Measurements from ENCODE around the gene HEPACAM. TPM values are rescaled to one million over a fixed set of nuclear protein-coding genes. Genes with fewer than 3 reads are reported as not detected.

HEPACAM gene
- total RNA-seq, 1 donor from 2014 or later: 0.14 TPM

GRCh38 chr11:124898711-124899110 is 37.1 kb downstream of the HEPACAM start:
- ATAC-seq (peak; percentile 62), DNase-seq (no peak)
- peak overlapping the region; percentile 79 for H3K27ac ChIP-seq

GRCh38 chr11:124898263-124898680 is 37.6 kb downstream of the HEPACAM start:
- H3K27me3 ChIP-seq: no peaks in the 10 kb centered on the region
- ATAC-seq: peak; percentile 15
- H3K4me3 ChIP-seq: peak overlapping the region; percentile 50
- DNase-seq: no peak
- H3K27ac ChIP-seq: peak overlapping the region; percentile 79
- no peaks in the 10 kb centered on the region for H3K36me3 ChIP-seq
- no peak for TF ChIP-seq CTCF (IDR thresholded peaks at IDR 0.05)
- H3K9me3 ChIP-seq: no peaks in the 10 kb centered on the region
- peaks cover 23% of the 10 kb centered on the region for H3K4me1 ChIP-seq
- intact Hi-C loops (cut with DNase I): no loop called here

More at GRCh38 chr11:124898711-124899110, 37.1 kb downstream of the HEPACAM start:
- Histone ChIP-seq H3K4me1 (peaks cover 18% of the 10 kb centered on the region), H3K27me3 (no peaks in the 10 kb centered on the region), H3K9me3 (no peaks in the 10 kb centered on the region), H3K36me3 (no peaks in the 10 kb centered on the region), H3K4me3 (no peak overlapping the region)
- intact Hi-C loops (cut with DNase I): no loop called here
- no peak for TF ChIP-seq CTCF (IDR thresholded peaks at IDR 0.05)

- peak; percentile 40 for ATAC-seq
- TF ChIP-seq CTCF (IDR thresholded peaks at IDR 0.05): peak; percentile 7
Observed at GRCh38 chr11:124897674-124898262, 38.1 kb downstream of the HEPACAM start, which contains the start of gene ROBO4. Gene ROBO4 (minus strand): TSS chr11:124897865. CDS start chr11:124897795, 70 bp downstream.

DNA sequence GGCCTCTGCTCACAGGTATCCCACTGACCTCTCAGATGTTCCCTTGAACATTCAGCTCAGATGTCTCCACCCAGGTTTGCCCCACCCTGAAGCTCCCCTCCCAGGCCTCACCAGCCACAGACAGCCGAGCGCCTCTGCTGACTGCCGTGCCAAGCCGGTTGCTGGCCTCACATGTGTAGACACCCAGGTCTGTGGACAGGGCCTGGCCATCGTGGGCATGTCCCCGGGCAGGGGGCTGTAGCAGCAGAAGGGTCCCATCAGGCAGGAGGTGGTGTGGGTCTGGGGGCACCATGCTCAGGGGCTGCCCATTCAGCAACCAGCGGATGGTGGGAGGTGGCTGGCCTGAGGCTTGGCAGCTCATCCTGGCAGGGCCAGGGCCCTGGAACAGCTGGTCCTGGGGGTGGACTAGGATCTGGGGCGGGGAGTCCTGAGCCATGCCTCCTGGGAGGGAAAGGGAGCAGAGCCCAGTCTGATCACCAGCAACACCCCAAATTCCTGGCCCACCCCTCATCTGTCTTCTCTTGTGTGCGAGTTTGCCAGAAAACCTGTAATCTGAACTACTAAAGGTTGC is 38.9 kb downstream of the HEPACAM start:
- H3K27ac ChIP-seq: peak overlapping the region; percentile 79
- DNase-seq (no peak), ATAC-seq (peak; percentile 3)

More at GRCh38 chr11:124897674-124898262, 38.1 kb downstream of the HEPACAM start, which contains the start of gene ROBO4:
- intact Hi-C loops (cut with DNase I): no loop called here
- Histone ChIP-seq H3K36me3 (no peaks in the 10 kb centered on the region), H3K9me3 (no peaks in the 10 kb centered on the region), H3K27ac (peak within 1 kb of the TSS; percentile 79), H3K27me3 (no peaks in the 10 kb centered on the region), H3K4me1 (peaks cover 27% of the 10 kb centered on the region), H3K4me3 (peak within 1 kb of the TSS; percentile 50)
- no peak for DNase-seq

DNA sequence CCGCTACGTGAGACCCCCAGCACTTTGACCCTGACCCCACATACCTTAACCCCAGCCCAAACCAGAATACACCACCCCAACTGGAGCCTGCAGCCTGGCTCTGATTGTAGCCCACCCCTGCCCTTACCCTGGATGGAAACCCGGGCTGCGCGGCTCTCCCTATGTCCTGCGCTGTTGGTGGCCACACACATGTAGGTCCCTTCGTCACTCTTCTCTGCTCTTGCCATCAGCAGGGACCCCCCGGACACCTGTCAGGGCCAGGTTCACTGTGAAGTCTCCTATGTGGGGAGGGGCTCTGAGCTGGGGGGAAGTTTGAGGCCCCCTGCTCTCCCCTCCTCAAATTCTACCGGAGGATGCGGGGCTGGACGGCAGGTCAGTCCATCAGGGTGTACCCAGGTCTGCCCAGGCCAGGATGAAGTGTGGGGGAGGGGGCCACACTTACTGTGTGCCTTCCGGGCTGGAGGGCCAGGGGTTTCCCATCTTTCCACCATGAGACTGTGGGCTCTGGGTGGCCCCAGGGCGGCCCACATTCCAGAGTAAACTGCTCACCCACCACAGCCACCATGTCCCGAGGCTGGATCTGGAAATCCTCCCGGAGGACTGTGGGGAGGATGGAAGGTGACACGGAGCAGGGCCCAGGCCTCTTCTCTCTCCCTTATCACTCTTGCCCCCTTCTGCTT is 39.6 kb downstream of the HEPACAM start:
- Histone ChIP-seq H3K27me3 (no peaks in the 10 kb centered on the region), H3K4me1 (peaks cover 40% of the 10 kb centered on the region), H3K27ac (peak overlapping the region; percentile 79), H3K9me3 (no peaks in the 10 kb centered on the region), H3K4me3 (peak overlapping the region; percentile 50), H3K36me3 (no peaks in the 10 kb centered on the region)
- DNase-seq: no peak
- no peak for ATAC-seq
- TF ChIP-seq CTCF (IDR thresholded peaks at IDR 0.05): no peak
- intact Hi-C loops (cut with DNase I): no loop called here

More for the DNA sequence above, 38.9 kb downstream of the HEPACAM start:
- Histone ChIP-seq H3K36me3 (no peaks in the 10 kb centered on the region), H3K4me1 (peaks cover 33% of the 10 kb centered on the region), H3K4me3 (peak overlapping the region; percentile 50), H3K9me3 (no peaks in the 10 kb centered on the region), H3K27me3 (no peaks in the 10 kb centered on the region)
- TF ChIP-seq CTCF (IDR thresholded peaks at IDR 0.05): no peak
- intact Hi-C loops (cut with DNase I): no loop called here
